IPS DF 6.9 (cell line): ENCODE data around the gene ADAMTSL2.

Experiments used
- DNase-seq: peaks from one replicate; pipeline ENCODE4 v3.0.0-alpha.2; 2013; ENCODE audit warnings: low read depth, low spot score
- H3K27ac ChIP-seq: one replicate; pipeline ENCODE4 v1.5.1; 2013; ENCODE audit warnings: low read length, control low read depth
- H3K27me3 ChIP-seq: 2 replicates; pipeline ENCODE4 v1.6.1; 2013; ENCODE audit warnings: mild to moderate bottlenecking, low read length; ENCODE audit not compliant: control insufficient read depth, insufficient read depth
- H3K36me3 ChIP-seq: 2 replicates; pipeline ENCODE4 v1.6.1; 2013; ENCODE audit warnings: low read length; ENCODE audit not compliant: control insufficient read depth, insufficient read depth
- H3K4me1 ChIP-seq: 2 replicates; pipeline ENCODE4 v1.6.1; 2013; ENCODE audit warnings: low read length; ENCODE audit not compliant: control insufficient read depth, insufficient read depth
- H3K4me3 ChIP-seq: 2 replicates; pipeline ENCODE4 v1.5.1; 2013; ENCODE audit warnings: mild to moderate bottlenecking, low read length
- H3K9me3 ChIP-seq: 2 replicates; pipeline ENCODE4 v1.6.1; 2013; ENCODE audit warnings: low read length, inconsistent platforms; ENCODE audit not compliant: control insufficient read depth, insufficient read depth
- WGBS: extraction: QIAGEN DNeasy Blood & Tissue Kit; methylation state at CpG from one replicate; pipeline ENCODE4 v1.1.7; 2013; ENCODE audit warnings: mixed read lengths, missing lambda C conversion rate; ENCODE audit not compliant: insufficient read length, insufficient coverage; 5-methylcytosine and 5-hydroxymethylcytosine counted together

The ADAMTSL2 gene

DNA sequence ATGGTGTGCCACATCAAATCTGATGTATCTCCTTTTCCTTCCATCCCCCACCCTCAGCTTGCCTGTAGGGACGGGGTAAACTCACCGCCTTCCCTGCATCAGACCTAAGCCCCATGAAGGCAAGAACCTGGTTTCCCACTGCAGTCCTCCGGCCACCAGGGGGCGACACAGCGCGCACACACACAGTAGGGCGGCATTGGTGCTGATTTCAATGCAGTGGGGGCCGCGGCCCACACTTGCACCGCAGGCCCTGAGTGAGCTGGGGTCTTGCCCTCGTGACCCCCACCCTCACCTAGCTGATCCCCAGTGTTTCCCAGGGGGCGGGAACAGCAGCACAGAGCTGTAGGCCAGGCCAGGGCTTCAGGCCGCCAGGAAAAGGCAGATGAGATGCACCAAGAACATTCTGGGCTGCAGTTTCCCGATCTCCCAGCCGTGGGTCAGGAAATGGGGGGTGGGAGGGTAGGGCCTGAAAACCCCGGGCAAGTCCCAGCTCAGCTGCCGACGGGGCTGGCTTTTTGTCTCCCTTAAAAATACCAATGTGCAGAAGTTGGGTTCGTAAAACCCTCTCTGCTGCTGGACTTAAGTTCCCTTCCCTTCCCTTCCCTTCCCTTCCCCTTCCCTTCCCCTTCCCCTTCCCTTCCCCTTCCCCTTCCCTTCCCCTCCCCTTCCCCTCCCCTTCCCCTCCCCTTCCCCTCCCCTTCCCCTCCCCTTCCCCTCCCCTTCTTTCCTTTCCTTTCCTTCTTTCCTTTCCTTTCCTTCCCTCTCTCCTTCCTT is 55.1 kb downstream of the ADAMTSL2 start:
- DNase-seq, result no peak
- Histone ChIP-seq H3K27ac (no peak overlapping the region), H3K27me3 (no peaks in the 10 kb centered on the region), H3K4me3 (no peak overlapping the region), H3K9me3 (no peaks in the 10 kb centered on the region), H3K4me1 (peaks cover 8% of the 10 kb centered on the region), H3K36me3 (no peaks in the 10 kb centered on the region)
- no CpG with 5 or more reads among the region's 19 CpGs for WGBS

DNA sequence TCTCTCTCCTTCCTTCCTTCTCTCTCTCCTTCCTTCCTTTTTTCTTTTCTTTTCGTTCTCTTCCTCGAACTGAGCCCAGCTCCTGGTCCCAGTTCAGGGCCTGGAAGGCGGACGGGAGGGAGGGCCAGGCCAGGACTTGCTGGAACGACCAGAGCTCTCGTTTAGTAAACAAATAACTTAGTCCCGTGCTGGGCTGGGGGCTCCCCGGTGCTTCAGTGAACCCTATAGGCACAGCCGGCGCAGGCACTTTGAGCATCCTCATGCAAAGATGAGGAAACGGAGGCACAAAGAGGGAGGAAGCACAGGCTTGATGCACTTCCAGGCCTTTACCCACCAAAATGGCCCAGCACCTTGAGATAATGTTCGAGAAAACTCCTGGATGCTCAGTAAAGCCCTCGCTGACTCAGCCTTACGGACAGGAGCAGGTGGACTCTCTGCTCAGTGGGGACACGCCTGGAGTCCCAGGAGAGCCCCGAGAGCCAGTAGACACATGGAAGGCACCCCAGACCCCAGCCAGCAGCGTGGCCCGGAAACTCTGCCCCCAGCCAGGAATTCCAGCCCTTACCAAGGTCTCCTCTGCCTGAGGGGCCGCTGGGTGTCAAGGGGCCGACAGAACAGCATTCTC is 55.8 kb downstream of the ADAMTSL2 start:
- Histone ChIP-seq H3K4me1 (peaks cover 4% of the 10 kb centered on the region), H3K27ac (no peak overlapping the region), H3K9me3 (no peaks in the 10 kb centered on the region), H3K4me3 (no peak overlapping the region), H3K36me3 (no peaks in the 10 kb centered on the region), H3K27me3 (no peaks in the 10 kb centered on the region)
- no CpG with 5 or more reads among the region's 20 CpGs for WGBS
- DNase-seq, result no peak

DNA sequence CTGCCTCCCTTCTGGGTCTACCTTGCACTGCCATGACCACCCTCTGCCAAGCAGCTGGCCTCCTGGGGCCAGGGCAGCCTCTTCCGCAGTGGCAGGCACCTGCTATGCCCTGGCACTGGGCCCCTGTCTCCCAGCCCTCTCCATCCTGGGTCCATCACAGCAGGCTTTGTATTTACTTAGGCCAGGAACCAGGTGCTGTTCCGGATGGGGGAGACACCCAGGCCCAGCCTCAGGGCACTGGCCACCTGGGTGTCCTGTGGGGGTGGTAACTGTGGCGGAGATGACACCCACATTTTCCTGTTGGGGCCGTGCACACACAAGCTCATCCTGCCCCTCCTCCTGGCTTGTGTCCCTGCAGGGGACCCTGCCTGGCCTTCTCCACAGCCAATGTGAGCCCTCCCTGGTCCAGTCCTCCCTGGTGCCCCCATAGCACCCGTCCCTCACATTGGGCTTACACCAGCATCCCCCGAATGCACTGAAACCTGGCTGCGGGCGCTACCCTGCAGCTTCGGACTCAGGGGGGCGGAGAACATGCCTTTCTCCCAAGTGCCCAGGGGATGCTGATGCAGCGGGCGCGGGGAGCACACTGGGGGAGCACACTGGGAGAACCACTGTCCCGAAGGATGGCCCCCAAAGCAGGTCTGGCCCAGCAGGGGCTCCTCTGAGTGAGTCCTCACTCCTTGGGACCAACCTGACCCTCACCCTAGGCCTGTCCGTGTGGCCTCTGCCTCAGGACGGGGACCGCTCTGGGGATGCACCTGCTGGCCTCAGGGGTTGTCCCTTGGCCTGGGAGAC is 56.8 kb downstream of the ADAMTSL2 start:
- WGBS, result no CpG with 5 or more reads among the region's 17 CpGs
- Histone ChIP-seq H3K27ac (no peak overlapping the region), H3K4me3 (no peak overlapping the region), H3K4me1 (0 out of 2 replicates have a peak, but pooled peaks cover 2% of the 10 kb centered on the region), H3K9me3 (no peaks in the 10 kb centered on the region), H3K27me3 (no peaks in the 10 kb centered on the region), H3K36me3 (no peaks in the 10 kb centered on the region)
- DNase-seq, result no peak

DNA sequence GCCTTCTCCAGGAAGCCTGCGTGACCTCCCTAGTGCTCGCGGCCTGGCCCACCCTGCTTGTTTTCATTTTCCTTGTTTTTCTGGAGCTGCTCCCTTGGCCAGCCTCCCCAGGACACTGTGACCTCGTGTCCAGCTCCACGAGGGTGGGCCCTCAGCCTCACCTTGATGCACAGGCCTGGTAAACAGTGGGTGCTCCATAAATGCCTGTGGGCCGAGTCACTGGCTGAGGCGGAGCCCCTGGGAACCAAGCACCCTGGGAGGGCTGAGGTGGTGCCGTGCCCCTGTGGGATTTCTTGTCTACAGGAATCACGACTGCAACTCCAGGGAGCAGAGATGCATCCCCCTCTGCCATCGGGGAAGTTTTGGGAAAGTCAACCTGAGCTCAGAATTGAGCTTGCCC is 57.5 kb downstream of the ADAMTSL2 start:
- no peak for DNase-seq
- no peaks in the 10 kb centered on the region for H3K27me3 ChIP-seq
- H3K27ac ChIP-seq, result no peak overlapping the region
- H3K4me1 ChIP-seq, result 0 out of 2 replicates have a peak, but pooled peaks cover 2% of the 10 kb centered on the region
- no CpG with 5 or more reads among the region's 10 CpGs for WGBS
- H3K9me3 ChIP-seq, result no peaks in the 10 kb centered on the region
- H3K4me3 ChIP-seq, result no peak overlapping the region
- no peaks in the 10 kb centered on the region for H3K36me3 ChIP-seq

DNA sequence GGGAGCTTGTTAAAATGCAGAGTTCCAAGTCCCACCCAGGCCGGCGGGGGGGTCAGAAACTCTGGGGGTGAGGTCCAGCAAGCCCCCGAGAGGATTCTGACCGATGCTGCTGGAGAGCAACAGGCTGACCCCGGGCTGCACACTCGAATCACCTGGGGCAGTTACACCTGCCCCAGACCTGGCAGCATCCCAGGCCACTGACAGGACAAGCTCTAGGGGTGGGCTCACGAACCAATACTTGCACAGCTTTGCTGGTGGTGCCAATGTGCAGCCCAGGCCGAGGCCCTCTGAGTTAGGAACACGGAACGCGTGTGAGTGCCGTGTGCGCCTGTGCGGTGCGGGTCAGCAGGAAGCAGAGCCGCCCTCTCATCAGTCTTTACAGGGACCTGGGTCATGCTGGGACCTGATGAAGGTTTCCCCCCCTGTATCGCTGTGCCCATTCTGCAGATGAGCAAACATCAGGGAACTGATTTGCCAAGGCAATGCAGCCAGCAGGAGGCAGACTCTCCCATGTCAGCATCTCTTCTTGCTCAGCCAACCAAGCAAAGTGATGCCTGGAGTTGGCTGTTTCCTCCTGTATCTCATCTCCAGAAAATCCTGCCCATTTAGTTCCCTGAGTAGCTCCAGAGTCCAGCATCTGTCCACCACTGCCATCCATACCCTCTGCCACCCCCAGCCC is 58.4 kb downstream of the ADAMTSL2 start:
- Histone ChIP-seq H3K4me3 (no peak overlapping the region), H3K36me3 (no peaks in the 10 kb centered on the region), H3K9me3 (no peaks in the 10 kb centered on the region), H3K4me1 (0 out of 2 replicates have a peak, but pooled peaks cover 2% of the 10 kb centered on the region), H3K27me3 (no peaks in the 10 kb centered on the region), H3K27ac (no peak overlapping the region)
- no peak for DNase-seq
- WGBS, result no CpG with 5 or more reads among the region's 17 CpGs

DNA sequence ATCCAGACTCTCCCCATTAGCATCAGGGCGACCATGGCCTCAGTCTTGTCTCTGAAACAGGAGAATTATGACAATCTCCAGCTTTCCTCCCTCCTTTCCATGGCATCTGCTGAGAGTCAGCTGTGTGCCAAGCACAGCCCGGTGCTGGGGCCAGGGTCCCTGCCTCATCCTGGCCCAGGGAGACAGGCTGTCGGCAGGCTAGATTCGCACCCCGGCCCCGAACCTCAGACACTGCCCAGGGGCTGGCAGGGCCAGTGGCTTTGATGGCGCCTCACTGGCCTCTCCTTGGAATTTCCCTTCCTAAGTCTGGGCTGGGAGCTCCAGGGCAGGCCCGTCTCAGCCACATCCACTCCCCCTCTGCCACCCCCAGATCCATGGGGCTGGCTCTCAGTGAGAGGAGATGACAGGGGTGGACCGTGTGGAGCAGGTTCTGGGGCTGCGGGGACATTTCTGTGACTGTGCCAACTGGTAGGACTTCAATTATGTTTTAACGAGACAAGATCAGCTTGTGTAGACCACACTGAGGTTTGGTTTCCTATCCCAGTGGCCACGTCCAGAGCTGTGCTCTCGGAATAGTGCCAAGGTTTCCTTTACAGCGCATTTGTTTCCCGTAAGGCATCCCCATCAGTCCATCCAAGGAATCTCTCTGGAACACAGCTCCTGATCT is 59.2 kb downstream of the ADAMTSL2 start:
- Histone ChIP-seq H3K4me1 (0 out of 2 replicates have a peak, but pooled peaks cover 2% of the 10 kb centered on the region), H3K27ac (no peak overlapping the region), H3K9me3 (no peaks in the 10 kb centered on the region), H3K36me3 (no peaks in the 10 kb centered on the region), H3K27me3 (no peaks in the 10 kb centered on the region), H3K4me3 (no peak overlapping the region)
- DNase-seq, result no peak
- no CpG with 5 or more reads among the region's 15 CpGs for WGBS

DNA sequence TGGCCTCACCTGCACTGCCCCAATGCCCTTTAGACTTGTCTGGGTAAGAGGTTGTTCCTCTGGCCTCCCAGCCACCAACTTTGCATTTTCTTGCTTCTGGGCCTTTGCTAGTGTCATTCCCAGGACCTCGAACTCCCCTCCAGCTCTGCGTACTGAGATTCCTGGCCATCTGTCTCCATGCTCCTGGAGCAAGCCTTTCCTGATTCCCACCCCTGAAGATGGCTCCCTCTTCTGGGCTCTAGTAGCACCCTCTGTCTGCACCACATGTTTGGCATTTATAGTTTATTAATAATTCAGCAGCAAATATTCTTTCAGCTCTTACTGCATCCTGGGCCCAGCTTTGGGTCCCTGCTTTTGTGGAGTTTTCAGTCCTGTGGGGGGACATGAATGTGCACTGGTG is 59.8 kb downstream of the ADAMTSL2 start:
- DNase-seq, result no peak
- Histone ChIP-seq H3K9me3 (no peaks in the 10 kb centered on the region), H3K27me3 (no peaks in the 10 kb centered on the region), H3K4me3 (no peak overlapping the region), H3K36me3 (no peaks in the 10 kb centered on the region), H3K4me1 (0 out of 2 replicates have a peak, but pooled peaks cover 2% of the 10 kb centered on the region), H3K27ac (no peak overlapping the region)
- no CpG with 5 or more reads among the region's 2 CpGs for WGBS

DNA sequence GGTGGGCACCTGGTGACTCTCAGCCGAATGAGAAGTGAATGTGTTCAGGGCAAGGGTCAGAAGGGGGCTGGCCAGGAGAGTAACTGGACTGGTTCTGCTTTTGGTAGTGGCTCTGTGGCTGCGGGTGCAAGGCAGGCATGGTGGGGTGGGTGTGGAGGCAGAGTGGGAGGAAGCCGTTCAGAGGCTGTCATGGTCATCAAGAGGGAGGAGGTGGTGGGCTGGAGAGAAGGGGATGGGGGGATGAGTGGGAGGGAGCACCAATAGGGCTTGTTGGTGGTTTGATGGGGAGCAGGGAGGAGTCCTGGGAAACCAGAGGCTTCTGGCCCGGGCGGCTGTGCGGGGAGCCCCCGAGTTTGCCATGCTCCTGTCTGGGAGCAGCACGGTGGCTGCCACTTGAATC is 61.4 kb downstream of the ADAMTSL2 start:
- no CpG with 5 or more reads among the region's 8 CpGs for WGBS
- Histone ChIP-seq H3K9me3 (no peaks in the 10 kb centered on the region), H3K36me3 (no peaks in the 10 kb centered on the region), H3K4me3 (no peak overlapping the region), H3K27me3 (no peaks in the 10 kb centered on the region), H3K4me1 (no peaks in the 10 kb centered on the region), H3K27ac (no peak overlapping the region)
- no peak for DNase-seq

DNA sequence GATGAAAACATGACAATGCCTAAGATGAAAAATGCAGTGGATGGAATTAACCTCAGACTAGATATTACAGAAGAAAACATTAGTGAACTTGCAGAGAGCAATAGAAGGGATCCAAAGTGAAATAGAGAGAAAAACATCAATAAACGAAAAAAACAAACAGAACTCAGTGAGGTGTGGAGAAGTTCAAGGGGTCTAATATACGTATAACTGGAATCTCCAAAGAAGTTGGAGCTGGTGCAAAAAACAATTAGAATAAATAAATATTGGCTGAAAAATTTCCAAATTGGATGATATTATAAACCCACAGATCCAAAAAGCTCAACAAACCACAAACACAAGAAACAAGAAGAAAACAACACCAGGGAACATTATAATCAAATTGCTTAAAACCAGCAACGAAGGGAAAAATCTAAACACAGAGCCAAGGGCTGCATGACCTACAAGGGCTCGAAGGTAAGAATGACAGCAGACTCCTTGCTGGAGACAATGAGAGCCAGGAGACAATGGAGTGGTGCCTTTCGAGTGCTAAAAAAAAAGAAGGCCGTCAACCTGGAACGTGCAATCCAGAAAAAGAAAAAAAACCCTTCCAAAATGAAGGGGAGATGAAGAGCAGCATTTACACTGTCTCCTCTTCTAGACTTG is 62.9 kb downstream of the ADAMTSL2 start:
- no peak for DNase-seq
- no CpG with 5 or more reads among the region's 7 CpGs for WGBS
- Histone ChIP-seq H3K36me3 (no peaks in the 10 kb centered on the region), H3K4me3 (no peak overlapping the region), H3K4me1 (no peaks in the 10 kb centered on the region), H3K27ac (no peak overlapping the region), H3K27me3 (no peaks in the 10 kb centered on the region), H3K9me3 (no peaks in the 10 kb centered on the region)
